GM04504 (cell line): ENCODE results near the gene CEP350.

Experiments
- DNase-seq: peaks from one replicate; pipeline ENCODE4 v3.0.0-alpha.2; 2012; ENCODE audit warnings: low read depth

The CEP350 gene

DNA sequence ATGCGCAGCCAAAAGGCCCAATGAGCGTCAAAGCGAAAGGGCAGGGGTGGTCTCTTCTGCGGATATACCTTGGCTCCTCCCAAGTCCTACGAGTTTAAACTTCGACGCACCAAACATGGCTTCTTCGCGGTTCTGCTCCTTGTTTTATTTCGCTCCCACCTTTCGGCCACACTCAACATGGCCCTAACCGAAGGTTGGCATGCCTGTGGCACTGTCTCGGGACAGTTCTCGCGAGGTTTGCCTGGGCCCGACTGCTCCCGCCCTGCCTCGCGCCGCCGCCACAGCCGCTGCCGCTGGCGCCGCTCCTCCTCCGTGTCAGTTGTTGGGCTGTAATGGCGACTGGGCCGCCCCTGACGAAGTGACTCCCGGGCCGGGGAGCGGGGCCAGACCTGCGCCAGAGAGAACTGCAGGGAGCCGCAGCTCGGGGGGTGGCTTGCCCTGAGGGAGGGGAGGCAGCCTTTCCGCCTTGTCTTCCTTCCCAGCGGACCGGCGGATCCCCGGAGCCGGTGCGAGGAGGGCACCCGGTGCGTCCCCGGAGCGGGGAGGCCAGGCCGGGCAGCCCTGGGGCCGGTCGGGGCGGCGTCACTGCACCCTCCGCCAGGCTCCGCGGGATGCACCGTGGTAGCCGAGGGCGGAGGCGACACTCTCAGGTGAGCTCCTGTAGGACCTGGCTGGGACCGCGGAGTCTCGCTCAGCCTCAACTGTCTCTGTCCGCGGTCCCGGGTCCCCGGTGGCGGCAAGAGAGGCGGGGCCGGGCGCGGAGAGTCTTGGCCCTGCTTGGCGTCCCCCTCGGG is at the start of gene CEP350:
CEP350 (plus strand) TSS at position 318 of the 794 bp plus-strand sequence. CDS start 31,372 bp downstream, outside the sequence.
- peak; percentile 99 for DNase-seq

DNA sequence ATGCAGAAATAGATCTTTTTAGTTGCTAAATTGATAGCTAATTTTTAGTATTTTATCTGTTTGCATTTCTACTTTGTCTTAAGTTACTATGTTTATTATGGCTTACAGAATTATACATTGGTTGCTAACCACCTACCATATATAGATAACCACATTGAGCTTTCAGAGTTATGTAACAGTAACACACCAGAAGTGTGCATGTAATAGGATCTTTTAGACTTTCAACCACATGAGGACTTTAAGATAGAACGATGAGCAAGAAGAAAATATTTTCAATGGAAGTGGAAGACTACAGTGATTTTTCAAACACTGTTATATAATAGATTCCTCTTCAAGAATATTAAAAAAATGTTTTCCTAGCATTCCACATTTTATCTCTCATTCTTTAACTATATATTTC is 43.7 kb upstream of the CEP350 start:
- DNase-seq, result no peak

DNA sequence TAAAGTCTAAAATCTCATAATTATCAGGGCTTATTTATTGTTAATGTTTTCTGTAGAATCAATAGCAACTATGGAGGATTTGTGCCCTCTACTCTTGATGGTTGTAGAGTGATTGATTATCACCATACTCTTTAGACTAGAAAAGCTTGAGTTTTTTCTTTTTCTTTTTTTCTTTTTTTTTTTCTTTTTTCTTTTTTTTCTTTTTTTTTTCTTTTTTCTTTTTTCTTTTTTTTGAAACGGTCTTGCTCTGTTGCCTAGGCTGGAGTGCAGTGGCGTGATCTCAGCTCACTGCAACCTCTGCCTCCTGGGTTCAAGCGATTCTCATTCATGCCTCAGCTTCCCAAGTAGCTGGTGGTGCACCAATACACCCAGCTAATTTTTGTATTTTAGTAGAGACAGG is 42.8 kb upstream of the CEP350 start:
- no peak for DNase-seq

- no peak for DNase-seq
Measured at GRCh38 chr1:179917601-179918429, 36.8 kb upstream of the CEP350 start.

DNA sequence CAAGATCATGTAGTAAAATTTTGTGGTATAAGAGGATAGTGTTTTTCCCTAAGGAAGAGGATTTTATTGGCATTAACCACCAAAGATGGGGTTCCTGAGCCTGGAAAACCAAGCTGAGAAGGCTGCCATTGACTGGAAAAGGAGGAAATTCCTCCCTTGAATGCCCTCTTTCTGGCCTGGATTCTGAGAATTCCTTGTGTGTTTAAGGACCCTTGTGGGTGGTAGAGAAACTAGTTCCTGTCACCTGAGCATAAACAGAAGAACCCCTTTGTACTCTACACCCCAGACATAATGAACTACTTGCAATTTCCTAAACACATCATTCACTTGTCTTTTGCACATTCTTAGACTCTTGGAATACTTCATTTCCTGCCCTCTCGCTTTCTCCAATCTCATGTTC is 33.1 kb upstream of the CEP350 start:
- no peak for DNase-seq

DNA sequence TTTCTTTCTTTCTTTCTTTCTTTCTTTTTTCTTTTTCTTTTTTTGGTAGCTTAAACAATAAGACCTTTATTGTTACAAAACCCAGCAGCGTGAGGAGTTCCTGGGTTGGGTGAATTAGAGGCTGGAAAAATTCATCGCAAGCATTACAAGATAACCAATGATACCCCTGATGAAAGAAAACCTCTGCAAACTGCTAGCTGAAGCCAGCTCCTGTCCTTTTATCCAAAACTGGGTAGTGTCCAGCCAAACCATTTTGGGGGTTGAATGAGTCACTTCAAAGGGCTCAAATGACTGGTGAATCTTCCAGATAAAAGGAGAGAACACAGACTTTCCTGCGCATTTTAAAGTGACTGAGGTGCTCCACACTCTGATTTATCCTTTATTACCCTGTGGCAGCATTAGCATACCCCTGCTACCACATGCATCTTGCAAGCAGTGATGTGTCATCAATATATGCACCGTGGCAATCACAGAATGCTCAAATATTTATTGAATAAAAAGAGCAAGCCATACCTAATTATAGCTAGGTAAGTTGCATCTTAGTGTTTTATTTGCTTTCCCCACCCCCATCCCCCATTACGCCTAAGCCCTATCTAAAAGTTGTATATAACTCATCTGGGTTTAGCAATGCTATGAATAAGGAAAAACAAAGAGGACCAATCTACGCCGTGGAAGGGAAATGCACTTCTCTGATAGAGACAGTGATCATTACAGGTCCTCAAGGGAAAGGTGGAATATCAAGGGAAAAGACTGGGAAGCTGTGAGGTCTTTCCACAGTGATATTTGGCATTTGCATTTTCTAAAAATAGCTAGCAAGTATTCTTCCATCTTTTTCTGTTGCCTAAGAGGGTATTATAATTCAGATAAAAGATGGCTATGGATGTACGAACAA is 32.4 kb upstream of the CEP350 start:
- no peak for DNase-seq

GRCh38 chr1:179923029-179923428 is 31.6 kb upstream of the CEP350 start:
- no peak for DNase-seq

DNA sequence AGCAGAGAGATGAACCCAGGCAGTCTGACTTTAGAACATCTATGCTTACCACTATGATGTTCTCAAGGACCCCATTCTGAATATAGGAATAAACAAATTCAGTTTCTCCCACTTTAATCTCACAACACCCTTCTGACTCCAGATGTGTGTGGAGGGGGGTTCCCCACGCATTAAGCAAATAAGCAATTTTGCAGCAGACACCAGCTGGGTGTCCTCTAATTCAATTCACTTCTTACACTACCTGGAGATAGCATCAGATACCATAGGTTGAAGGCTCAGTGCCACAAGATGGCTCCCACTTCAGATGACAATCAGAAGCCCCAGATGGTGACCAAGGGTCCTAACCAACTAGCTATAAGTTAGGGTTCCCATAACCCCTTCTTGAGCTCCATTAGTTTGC is 30.3 kb upstream of the CEP350 start:
- DNase-seq, result no peak

DNA sequence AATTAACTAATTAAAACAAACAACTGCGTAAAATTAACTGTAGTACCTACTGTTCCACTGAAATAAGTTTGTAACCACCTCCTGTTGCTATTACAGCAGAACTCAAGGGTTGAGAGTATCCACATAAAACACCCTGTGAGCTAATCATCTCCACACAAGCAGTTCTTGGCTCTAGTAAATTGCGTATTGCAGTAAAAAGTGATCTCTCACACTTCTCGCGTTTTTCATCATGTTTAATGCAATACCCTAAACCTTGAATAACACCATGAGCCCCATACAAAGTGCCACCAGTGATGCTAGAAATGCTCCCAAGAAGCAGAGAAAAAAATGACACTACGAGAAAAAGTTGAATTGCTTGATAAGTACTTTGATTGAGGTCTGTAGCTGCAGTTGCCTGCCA is 29.3 kb upstream of the CEP350 start:
- no peak for DNase-seq

DNA sequence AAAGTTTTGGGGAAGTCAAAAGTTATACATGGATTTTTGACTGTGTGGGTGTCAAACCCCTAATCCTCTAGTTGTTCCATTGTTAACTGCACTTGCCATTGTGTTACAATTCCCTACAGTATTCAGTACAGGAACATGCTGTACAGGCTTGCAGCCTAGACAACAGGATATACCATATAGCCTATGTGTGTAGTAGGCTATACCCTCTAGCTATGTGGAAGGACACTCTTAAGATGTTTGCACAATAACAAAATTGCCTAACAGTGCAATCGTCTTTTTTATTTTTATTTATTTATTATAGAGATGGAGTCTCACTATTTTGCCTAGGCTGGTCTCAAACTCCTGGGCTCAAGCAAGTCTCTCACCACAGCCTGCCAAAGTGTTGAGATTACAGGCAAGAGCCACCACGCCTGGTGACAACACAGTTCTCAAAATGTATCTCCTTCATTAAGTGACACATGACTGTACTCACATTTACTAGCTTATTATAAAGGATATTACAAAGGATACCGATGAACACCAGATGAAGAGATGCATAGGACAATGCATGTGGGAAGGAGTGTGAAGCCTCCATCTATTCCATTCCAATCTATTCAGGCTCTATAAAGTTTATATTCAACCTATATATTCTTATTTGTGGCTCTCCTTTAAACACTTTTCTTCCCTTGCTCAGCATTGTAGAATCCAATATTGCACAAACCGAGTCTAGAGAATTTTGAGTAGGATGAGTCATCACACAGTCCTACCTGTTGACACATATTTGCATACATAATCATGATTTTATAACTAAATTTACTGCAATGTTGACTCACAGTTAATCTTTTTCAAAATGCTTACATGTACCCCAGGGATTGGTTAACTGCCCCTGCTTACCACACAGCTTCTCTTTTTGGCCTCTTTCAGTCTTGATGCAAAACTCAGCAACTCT is 28.4 kb upstream of the CEP350 start:
- DNase-seq, result peak; percentile 57

- DNase-seq, result no peak
Measured at GRCh38 chr1:179926850-179927205, 27.8 kb upstream of the CEP350 start.

DNA sequence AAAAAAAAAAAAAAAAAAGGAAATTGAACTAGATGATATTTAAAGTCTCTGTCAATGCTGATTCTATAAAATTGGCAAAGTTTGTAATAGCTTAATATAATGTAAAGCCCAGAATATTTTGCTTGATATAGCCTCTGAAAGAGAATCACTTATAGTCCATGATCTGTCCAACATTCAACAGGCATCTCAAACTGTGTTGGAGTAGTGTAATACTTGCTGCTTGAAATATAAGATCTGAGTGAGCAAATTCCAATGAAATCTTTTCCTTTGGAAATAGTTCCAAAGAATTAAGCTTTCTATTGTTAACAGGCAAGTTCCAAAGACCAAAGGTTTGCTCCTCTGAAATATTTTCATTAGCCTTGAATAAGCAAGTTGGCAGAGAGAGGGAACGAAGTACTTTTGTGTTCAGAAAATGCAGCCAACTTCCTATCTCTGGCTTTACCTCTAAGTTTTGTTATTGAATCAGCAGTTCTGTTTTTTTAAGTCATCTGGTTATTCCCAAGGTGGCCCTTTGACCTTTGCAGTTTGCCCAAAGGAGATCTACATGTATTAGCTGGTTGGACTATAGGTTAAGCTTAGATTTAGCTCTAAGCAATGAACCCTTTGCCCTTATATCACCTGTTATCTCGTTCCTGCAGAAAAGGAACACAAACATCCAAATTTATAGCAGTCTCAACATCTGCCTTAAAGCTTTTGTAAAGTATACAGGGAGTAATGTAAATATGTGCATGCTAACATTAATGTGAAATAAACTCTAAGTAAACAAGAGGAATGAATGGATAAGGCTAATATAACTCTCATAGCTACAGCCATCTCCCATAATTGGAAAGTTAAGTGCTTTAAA is 24.4 kb upstream of the CEP350 start:
- DNase-seq, result no peak

GRCh38 chr1:179930867-179931266 is 23.7 kb upstream of the CEP350 start:
- no peak for DNase-seq

DNA sequence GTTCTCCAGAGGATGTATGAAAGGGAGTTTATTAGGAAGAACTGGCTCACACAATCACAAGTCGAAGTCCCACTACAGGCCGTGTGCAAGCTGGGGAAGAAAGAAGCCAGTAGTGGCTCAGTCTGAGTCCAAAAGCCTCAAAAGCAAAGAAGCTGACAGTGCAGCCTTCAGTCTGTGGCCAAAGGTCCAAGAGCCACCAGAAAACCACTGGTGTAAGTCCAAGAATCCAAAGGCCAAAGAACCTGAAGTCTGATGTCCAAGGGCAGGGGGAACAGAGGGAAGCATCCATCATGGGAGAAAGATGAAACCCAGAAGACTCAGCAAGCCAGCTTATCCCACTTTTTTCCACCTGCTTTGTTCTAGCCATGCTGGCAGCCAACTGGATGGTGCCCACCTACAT is 21.4 kb upstream of the CEP350 start:
- no peak for DNase-seq

- no peak for DNase-seq
Measured at GRCh38 chr1:179935909-179936496, 18.6 kb upstream of the CEP350 start.

DNA sequence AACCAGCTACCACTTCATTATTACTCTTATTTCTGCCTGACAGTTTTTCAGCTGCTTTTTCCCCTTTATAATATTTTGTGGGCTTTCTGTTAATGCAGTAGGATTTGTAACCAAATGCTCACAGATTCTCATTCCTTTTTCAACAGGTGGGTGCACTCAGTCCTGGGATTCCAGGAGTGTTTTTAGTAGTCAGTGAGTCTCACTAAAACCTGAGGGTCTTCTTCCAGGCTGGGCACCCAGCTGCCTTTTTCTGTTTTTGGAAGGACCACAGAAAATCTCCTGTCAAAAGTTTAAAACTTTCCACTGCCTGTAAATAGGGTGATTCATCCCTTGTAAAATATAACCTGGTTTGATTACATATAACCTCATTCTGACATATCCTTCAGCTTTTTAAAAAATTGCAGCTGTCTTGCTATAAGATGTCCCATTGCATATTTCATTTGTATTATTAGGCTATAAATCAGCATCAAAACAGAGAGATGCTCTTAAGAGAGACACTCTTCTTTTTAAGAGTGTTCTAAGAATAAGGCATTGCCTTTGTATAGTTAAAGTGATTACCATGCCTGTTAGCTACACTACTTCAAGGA is 16.8 kb upstream of the CEP350 start:
- no peak for DNase-seq

GRCh38 chr1:179938752-179939151 is 15.9 kb upstream of the CEP350 start:
- no peak for DNase-seq

GRCh38 chr1:179939941-179940340 is 14.7 kb upstream of the CEP350 start:
- DNase-seq, result no peak

DNA sequence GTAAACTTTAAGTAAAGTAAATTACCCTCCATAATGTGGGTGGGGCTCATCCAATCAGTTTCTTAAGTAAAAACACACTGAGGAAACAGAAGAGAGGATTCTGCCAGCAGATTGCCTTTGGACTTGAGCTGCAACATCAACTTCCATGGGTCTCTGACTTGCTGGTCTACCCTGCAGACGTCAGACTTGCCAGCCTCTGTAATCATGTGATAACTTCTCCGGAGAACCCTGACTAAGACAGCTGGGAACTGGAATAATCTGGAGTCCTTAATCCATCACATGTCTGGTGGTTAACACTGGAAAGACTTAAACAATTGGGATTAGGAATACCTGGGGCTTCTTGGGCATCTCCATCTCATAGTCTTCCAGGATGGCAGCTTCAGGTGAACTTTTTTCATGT is 13.2 kb upstream of the CEP350 start:
- DNase-seq, result no peak

DNA sequence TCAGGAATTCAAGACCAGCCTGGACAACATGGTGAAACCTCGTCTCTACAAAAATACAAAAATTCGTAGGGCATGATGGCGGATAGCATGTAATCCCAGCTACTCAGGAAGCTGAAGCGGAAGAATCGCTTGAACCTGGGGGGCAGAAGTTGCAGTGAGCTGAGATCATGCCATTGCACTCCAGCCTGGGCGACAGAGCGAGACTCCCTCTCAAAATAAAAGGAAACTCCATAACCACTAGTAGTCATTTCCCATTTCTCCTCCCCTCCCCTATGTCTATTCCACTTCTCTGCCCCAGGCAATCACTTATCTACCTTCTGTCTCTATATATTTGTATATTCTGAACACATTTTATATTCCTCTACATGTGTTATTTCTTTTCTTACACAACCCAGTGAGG is 4.0 kb upstream of the CEP350 start:
- DNase-seq, result no peak
